ENCODE measurements around the gene MAOA. TPM values are rescaled to one million over a fixed set of nuclear protein-coding genes. Genes with fewer than 3 reads are reported as not detected.

MAOA gene
- total and polyA plus RNA-seq, 8 donors = 17.1 to 106 (median 43.2) TPM

GRCh38 chrX:43679778-43680177, 23.7 kb downstream of the MAOA start:
- no peak overlapping the region for H3K4me3 ChIP-seq
- ATAC-seq = no peak
- H3K4me1 ChIP-seq = peaks cover 8 to 11% (median 9%) of the 10 kb centered on the region in 3 donors
- TF ChIP-seq CTCF (IDR thresholded peaks at IDR 0.05) = no peak
- peaks cover 0 to 3% (median 0%) of the 10 kb centered on the region in 4 donors for H3K27me3 ChIP-seq
- no peak for DNase-seq
- intact Hi-C loops (cut with DNase I) = no loop called here
- H3K27ac ChIP-seq = no peak overlapping the region
- no peaks in the 10 kb centered on the region for H3K36me3 ChIP-seq
- no peaks in the 10 kb centered on the region for H3K9me3 ChIP-seq
- FAIRE-seq = peak; percentile 59
- WGBS, 2 donors = 61 to 62% methylated on average over 2 of the region's 2 CpGs

DNA sequence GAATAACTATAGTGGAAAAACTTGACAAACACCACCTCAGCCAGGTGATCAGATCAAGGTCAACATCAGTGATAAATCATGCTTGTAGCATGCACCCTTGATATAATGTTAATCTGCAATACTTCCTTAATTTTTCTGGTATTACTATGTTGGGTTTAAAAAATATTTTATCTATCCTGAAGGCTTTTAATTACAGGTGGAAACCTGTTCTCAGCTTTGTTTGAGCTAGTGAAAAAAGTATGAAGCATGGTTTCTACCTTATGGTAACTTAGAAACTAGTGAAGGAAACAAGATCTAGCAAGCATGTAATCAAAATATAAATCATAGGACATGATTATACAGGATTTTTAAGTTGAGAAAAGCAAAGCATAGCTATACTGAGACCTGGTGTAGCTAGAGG, 26.6 kb downstream of the MAOA start:
- peak; percentile 41 for FAIRE-seq
- H3K4me1 ChIP-seq = peaks cover 0 to 11% (median 8%) of the 10 kb centered on the region in 3 donors
- no peaks in the 10 kb centered on the region for H3K36me3 ChIP-seq
- peak overlapping the region in 1 of 4 donors; percentile 13 for H3K27ac ChIP-seq
- no peak for DNase-seq
- intact Hi-C loops (cut with DNase I) = no loop called here
- no peak for TF ChIP-seq CTCF (IDR thresholded peaks at IDR 0.05)
- no peaks in the 10 kb centered on the region for H3K9me3 ChIP-seq
- no peak overlapping the region for H3K4me3 ChIP-seq
- ATAC-seq = peak in 1 of 4 donors; percentile 55
- peaks cover 0 to 3% (median 0%) of the 10 kb centered on the region in 4 donors for H3K27me3 ChIP-seq

GRCh38 chrX:43685221-43685620, 29.1 kb downstream of the MAOA start:
- peaks cover 0 to 9% (median 0%) of the 10 kb centered on the region in 3 donors for H3K4me1 ChIP-seq
- no peak for TF ChIP-seq CTCF (IDR thresholded peaks at IDR 0.05)
- no peaks in the 10 kb centered on the region for H3K9me3 ChIP-seq

DNA sequence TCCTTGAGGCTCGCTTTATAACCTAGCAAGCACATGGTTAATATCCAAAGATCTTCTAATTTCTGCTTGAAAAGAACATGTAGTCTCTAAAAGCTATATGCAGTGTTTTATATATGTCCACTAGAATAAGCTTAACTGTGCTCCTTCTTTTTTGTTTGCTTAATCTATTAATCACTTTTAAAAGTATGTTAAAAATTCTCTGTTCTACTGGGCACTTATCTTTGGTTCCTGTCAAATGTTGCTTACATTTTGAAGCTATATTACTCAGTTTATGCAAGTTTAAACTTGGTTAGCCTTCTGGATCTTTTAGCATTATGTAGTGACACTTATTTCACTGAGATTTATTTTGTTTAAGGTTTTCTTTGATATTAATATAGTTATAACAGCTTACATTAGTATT, 32.5 kb downstream of the MAOA start:
- H3K27me3 ChIP-seq = peaks cover 0 to 17% (median 3%) of the 10 kb centered on the region in 4 donors
- no peak for FAIRE-seq

More at GRCh38 chrX:43685221-43685620, 29.1 kb downstream of the MAOA start:
- Histone ChIP-seq H3K27me3 (peaks cover 0 to 13% (median 3%) of the 10 kb centered on the region in 4 donors), H3K4me3 (no peak overlapping the region), H3K36me3 (no peaks in the 10 kb centered on the region), H3K27ac (no peak overlapping the region)
- FAIRE-seq = no peak
- ATAC-seq = no peak
- intact Hi-C loops (cut with DNase I) = no loop called here
- no peak for DNase-seq
- WGBS, 2 donors = 89 to 98% methylated on average over 2 of the region's 2 CpGs

More for the DNA sequence above, 32.5 kb downstream of the MAOA start:
- H3K4me1 ChIP-seq = peaks cover 12 to 28% (median 13%) of the 10 kb centered on the region in 3 donors
- no peak for TF ChIP-seq CTCF (IDR thresholded peaks at IDR 0.05)
- no peaks in the 10 kb centered on the region for H3K9me3 ChIP-seq
- 85 to 100% methylated on average over 1 of the region's 1 CpG for WGBS, 2 donors
- intact Hi-C loops (cut with DNase I) = no loop called here
- H3K27ac ChIP-seq = no peak overlapping the region
- ATAC-seq = no peak
- no peaks in the 10 kb centered on the region for H3K36me3 ChIP-seq
- DNase-seq = no peak
- H3K4me3 ChIP-seq = no peak overlapping the region
